Stimulated activated CD8-positive, alpha-beta memory T cell treated with anti-CD3 and anti-CD28 coated beads, Interleukin-12 subunit alpha, Interleukin-12 subunit beta, amount 100 ng/mL, for 1 hour (primary cell): ENCODE data around the gene INO80.
"Not testable (repeated sequence)": the region's sequence is repeated elsewhere in the genome, so short reads cannot be mapped to it uniquely, and the experiment has no call there.

ENCODE experiments used
- DNase-seq: peaks from one replicate; pipeline ENCODE4 v3.0.0-alpha.2; 2020; ENCODE audit warnings: low read depth

INO80 gene

DNA sequence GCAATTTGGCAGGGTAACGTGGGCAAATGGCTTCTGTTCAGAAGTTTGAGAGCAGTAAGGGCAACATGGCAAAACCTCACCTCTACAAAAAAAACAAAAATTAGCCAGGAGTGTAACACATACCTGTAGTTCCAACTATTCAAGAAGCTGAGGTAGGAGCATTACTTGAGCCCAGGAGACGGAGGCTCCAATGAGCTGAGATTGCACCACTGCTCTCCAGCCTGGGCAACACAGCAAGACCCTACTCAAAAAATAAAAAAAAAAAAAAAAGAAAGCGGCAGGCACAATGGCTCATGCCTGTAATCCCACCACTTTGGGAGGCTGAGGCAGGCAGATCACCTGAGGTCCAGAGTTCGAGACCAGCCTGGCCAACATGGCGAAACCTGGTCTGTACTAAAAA lies 5.9 kb upstream of the INO80 start:
- no peak for DNase-seq

DNA sequence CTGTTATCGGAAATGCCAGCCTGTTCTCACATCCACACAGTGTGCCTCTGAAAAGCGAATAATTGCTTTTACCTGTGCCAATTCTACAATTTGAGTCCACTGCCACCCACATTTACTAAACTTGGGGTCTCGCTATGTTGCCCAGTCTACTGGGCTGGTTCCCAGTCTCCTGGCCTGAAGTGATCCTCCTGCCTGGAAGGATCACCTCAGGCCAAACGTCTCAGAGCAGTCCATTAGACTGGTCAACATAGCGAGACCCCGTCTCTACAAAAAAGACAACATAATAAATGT lies 827 bp upstream of the INO80 start:
- no peak for DNase-seq

DNA sequence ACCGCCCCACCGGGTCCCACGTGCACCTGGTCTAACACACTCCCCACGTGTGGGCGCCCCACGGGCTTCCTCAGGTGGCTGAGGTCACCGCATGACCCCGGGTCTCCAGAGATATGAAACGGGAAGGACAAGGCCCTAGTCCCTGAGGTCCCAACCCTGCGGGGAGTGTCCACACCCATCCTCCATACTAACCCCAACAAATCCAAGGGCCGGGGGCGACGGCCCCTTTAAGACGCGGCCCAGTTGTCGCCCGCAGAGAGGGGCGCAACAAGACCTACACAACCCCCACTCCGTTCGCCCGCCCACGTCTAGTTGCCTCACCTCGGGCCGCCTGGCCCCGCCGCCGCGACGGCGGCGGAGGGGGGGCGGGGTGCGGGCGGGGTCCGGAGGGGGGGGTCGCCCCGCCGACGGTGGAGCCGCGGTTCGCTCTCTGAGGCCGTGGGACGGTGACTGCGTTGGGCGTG lies 396 bp downstream of the INO80 start:
- peak; percentile 53 for DNase-seq

DNA sequence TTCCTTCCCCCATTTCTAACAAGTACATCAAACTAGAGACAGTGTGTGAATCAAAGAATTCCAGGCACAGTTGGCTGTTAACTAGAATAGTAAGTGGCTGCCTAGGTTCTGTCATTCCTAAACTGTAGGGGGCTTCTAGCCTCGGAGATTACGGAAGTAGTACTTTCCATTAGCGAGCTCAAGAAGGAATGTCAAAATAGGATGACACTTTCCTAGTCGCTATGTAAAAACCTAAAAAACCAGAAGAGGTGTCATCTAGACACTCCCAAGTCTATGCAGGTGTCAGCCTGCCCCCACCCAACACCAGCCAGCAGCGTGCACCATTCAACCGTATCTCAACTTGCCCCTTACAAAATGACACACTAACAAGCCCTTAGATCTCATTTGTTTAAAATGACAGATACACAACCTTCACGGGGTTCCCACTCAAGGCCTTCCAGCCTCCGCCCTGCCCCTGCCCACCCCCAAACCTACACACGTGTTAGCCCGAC lies 874 bp downstream of the INO80 start:
- DNase-seq = no peak

DNA sequence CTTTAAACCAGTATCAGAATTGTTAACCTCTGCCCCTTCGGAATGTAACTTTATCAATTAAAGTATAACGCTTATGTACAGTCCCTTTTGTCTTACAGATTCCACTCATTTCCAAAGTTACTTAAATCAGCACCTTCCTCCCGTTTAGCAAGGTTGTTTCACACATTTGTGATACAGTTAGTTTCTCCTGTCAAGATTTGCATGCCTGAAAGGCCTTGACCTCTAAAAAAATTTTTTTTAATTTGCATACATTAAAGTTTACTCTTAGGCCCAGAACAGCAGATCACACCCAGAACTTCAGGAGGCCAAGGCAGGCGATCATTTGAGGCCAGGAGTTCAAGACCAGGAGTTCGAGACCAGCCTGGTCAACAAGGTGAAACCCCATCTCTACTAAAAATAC lies 9.1 kb downstream of the INO80 start:
- DNase-seq = no peak

DNA sequence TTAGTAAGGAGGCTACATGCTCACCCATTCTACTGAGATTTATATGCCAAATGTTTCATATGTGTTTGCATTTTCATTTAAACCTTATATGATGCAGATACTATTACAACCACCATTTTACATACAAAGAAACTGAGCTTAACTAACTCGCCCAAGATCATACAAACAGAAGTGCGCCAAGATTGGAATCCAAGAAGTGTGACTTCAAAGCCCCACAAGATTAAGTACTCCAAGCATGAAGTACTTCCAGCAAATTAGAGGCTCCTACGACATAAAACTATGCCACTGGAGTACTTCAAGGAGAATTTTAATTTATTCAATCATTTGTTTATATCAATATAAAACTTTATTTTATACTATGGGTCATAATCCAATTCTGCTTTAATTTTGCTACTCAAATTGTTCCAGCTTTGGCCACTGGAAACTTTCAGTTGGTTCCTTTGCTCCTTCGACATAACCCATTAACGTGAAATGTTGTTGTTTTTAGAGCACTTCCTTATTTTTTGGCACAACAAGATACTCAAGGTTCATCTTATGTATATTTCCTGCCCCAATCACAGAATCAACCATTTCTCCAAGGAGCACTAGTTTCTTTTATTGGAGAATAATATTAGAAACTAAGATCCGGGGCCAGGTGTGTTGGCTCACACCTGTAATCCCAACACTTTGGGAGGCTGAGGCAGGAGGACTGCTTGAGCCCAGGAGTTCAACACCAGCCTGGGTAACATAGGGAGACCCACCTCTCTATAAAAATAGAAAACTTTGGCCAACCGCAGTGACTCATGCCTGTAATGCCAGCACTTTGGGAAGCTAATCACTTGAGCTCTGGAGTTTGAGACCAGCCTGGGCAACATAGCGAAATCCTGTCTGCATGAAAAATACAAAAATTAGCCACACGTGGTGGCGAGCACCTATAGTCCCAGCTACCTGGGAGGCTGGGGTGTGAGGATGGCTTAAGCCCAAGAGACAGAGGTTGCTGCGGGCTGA lies 10.4 kb downstream of the INO80 start:
- DNase-seq = no peak

DNA sequence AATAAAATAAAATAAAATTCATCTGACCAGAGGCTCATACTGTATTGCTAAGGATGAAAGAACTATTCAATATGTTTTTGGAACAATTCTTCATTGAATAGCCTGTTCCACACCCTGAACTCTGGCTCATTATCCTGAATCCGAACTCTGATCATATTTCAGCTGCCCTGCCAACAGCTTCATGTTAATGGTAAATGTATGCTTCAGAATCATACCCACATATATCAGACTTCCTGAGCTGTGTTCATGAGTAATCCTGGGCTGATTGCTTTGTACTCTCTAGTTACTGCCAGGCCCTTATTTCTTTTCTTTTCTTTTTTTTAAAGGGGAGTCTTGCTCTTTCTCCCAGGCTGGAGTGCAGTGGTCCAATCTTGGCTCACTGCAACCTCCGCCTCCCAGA lies 11.8 kb downstream of the INO80 start:
- no peak for DNase-seq

DNA sequence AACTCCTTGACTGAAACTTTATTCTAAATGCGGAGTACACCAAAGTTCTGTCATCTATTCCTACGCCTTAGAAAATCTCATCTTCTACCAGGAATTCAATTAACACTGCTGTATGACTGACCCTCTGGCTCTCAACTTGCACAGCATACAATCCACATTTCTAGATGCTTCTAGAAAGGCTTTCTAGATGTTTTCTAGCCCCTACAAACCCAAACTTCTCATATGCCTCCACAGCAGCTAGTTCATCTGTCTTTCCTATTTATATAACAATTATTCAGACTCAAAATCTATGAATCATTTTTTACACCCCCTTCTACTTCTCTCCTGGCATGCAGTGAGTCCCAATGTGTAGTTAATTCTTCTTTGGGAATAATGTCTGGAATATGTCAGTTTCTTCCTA lies 13.2 kb downstream of the INO80 start:
- no peak for DNase-seq

DNA sequence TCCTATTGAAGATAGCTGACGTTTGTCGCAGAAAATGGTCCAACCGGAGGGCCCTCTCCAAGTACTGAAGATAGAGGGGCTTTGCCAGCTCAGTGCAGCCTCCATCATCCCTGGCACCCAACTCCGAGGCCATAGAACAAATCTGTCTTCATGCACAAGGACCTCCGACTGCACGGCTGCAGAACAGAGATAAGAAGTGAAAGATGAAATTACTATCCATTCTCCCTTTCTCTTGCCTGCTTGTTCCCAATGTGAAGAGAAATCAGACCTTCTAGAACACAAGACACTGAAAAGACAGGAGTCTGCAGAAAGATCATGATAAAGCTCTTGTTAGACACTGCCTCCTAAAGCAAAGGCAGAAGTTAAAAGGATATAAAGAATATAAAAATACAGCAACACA lies 19.9 kb downstream of the INO80 start:
- DNase-seq = no peak

DNA sequence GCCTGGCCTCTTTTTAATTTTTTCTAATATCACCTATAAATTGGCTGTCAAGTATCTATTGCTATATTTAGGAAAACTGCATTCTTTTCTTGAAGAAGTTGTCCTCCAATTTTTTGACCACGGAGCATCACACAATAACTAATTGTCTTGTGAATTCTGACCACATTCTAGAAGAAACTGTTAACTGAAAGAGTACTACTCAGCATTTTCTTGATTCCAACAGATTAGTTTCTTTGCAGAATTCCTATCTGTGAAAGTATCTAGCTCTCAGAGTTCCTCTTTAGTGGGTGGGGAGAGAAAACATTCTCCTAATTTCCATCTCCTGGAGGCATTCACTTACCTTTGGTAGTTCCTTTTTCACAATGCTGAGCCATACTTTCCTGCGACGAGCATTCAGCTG lies 31.1 kb downstream of the INO80 start:
- DNase-seq = no peak

DNA sequence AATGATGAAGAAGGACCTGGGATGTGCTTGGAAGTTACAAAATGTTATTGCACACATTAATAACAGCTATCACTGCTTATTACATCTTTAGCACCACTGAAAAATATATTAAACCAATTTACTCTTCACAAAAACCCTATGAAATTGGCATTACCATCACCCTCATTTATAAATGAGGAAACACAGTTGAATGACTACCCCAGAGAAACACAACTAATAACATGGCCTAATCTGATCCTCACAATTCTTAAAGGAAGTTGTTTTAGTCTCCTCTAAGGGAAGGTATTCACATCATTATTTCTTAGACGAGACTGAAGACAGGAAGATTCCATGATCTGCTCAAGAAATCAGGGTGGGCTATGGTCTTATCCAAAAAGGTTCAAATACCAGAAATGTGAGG lies 35.9 kb downstream of the INO80 start:
- no peak for DNase-seq

DNA sequence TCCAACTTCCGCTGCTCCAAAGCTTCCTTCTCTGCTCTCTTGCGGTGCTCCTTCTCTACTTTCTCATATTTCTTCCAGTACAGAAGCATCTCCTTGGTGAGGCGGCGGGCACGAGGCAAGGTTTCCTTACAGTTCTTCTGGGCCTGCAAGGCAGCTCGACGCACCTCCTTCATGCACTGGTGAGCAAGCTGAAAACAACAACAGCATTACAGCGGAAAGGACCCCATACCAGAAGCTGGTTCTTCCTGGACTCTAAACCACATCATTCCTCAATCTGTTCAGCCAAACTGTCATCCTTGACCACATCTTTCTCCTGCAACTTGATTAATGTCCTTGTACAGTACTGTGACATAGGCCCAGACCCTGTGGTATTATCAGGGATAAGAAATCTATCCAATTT lies 36.4 kb downstream of the INO80 start:
- no peak for DNase-seq

DNA sequence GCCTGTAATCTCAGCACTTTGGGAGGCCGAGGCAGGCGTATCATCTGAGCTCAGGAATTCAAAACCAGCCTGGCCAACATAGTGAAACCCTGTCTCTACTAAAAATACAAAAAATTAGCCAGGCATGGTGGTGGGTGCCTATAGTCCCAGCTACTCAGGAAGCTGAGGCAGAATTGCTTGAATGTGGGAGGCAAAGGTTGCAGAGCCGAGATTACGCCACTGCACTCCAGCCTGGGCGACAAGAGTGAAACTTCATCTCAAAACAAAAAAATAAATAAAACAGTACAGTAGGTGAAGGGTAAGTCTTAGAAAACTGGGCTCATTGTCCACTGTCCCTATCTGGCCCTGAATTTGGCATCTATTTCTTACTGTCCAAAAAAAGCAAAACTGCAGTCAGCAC lies 37.2 kb downstream of the INO80 start:
- DNase-seq = not testable (repeated sequence)

DNA sequence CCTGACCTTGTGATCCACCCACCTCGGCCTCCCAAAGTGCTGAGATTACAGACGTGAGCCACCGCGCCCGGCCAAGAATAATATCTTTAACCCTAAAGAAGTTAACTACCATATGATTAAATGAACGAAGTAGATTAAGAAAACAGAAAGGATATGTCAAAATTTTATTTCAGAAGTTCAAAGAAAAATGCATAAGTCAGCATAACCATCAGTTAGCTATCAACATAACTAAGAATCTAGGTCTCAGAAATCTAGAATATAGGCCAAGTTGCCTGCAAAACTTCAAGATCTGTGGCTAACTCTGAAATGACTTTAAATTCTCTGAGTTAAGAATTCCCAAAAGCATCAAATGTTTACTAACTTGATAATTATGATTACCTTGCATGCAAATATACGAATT lies 38.0 kb downstream of the INO80 start:
- DNase-seq = no peak

DNA sequence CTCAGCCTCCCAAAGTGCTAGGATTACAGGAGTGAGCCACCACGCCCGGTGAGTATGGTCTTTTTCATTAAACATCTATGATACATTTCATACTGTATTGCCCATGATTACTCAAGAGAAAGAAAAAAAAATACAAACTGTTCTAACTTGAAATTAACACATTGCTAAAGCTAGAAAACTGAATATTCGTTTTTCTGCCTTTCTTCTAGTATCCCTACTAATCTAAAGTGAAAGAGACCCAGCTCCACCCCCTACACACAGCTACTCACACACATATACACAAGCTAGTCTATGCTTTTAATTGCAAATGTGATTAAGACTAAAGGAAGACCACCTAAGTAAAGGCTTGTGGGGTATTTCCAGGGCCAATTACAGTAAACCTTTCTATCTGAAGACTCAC lies 43.1 kb downstream of the INO80 start:
- no peak for DNase-seq

DNA sequence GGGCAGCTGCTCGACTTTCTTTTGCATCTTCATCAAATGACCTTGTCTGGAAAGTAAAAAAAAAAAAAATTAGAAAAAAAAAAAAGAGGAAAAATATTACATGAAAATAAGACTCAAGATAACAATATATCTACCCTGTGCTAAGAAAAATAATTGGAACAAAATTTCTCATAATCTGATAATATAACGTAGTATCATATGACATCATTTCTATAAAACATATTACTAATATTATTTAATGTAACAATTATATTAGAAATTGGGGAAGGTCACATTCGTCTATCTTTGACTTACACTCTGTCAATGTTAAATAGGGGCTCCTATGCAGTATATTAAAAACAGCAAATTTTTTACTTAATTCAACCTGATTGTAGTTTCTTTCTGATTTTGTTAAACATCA lies 44.1 kb downstream of the INO80 start:
- no peak for DNase-seq

DNA sequence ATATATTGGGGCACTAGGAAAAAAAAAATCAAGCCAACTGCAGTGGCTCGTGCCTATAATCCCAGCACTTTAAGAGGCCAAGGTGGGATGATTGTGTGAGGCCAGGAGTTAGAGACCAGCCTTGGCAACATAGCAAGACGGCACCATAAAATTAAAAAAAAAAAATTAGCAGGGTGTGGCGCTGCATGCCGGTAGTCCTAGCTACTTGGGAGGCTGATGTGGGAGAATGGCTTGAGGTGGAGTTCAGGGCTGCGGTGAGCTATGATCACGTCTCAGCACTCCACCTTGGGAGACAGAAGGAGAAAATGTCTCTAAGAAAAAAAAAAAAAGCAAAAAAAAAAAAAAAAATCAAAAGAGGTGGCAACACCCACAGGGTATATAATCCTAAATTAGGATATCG lies 49.6 kb downstream of the INO80 start:
- no peak for DNase-seq

DNA sequence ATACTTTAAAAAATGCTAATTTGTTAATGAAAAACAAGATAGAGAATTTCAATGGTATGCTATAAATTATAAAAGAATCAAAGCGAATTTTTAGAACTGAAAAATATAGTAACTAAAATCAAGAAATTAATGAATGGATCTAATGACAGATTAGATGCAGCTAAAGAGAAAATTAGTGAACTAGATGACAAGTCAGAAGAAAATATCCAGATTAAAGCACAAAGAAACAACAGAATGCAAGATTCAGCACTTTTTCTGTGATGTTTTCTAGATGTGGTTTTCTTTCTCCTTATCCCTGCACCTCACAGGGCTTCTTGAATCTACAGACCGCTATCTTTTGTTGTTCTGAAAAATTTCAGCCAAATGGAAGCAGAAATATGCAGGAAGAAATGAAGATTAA lies 54.4 kb downstream of the INO80 start:
- no peak for DNase-seq

DNA sequence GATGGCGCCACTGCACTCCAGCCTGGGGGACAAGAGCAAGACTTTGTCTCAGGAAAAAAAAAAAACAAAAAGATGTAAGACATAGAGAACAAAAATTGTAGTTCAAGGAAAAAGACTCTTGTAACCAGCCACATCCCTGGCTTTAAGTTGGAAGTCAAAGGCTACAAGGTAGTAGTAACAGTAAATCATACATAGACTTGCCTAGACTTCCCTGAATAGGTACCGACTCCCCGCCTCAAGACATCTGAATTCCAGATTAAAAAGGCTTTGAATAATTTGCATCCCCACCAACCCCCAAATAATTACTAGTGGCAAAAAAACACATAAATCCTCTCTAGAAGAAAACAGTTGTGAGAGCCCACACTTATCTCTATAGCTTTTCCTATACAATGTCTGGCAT lies 55.6 kb downstream of the INO80 start:
- no peak for DNase-seq

DNA sequence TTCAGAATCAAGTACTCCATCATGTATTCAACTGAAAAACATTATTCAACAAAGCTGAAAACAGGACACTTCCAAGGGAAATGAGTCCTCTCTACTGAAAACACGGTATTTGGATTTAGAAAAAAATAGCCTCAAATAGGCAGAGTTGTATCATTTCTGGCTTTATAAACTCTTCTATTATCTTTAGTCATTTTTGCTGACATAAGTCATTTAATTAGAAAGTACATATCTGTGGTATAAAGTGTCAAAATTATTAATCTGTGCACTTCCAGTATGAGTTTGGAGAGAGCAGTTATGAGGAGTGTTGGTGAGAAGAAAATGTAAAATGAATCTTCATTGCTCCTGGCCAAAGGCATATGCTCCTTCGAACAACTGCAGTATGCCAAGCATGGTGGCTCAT lies 59.3 kb downstream of the INO80 start:
- no peak for DNase-seq

DNA sequence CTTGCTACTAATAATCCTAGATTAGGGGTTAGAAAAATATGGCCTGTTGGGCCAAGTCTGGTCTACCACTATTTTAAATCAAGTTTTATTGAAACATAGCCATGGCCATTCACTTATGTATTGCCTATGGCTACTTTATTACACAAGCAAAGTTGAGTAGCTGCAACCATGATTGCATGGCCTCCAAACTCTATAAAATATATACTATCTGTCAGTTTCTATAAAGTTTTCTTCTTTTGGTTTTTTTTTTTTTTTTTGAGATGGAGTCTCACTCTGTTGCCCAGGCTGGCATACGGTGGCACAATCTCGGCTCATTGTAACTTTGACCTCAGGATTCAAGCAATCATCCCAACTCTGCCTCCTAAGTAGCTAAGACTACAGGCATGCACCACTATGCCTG lies 60.4 kb downstream of the INO80 start:
- no peak for DNase-seq

DNA sequence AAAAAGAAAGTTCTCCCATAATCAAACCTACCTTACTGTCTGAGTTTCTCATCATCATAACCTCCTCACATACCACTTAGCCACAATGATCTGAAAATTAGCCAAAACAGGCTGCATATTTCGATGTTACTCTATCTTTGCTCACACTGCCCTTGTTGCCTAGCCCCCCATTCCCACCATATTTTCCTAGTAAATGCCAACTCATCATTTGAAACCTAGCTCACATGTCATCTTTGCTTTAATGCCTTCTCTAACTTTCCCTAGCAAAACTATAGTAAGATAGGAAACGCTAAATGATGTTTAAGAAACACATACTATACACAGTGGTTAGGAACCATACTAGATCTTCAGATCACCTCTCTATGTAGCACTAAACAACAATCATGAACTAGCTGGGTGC lies 64.9 kb downstream of the INO80 start:
- no peak for DNase-seq

DNA sequence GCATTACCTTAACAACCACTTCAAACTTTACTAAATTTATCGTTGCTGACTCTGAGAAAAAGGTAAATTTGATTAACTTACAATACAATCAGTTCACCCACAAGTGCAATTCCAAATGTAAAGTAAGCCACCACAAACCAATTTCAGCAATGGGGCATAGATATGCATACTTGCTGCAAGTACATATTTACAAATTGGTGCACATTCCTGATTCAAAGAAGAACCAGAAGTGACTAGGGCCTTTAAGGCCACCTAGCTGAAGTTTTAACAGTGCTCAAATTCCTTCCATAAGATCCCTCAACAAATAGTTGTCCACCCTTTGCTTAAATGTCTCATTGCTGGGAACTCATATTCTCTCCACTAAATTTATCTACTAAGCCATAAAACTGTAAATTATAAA lies 67.2 kb downstream of the INO80 start:
- no peak for DNase-seq

DNA sequence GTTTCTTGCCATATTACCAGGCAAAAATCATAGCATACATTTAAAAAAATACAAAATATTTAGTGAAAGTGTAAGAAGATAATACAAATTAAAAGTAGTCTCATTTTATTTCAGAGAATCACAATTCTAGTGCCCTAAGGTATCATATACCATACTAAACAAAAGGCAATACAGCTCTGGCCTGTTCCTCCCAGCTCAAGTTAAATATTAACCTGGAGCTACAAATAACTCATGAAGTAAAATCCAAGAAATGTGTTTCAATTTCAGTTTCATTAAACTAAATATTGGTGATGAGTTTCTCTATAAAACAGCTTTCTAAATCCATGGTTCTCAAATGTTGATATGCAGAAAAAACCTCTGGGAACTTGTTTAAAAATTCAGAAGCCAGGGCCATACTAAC lies 67.7 kb downstream of the INO80 start:
- no peak for DNase-seq
